Measurements from ENCODE around the gene VKORC1.

The VKORC1 gene

GRCh38 chr16:31063843-31064611 lies 30.6 kb downstream of the VKORC1 start:
- peaks cover 31% of the 10 kb centered on the region for H3K4me1 ChIP-seq (ENCODE audit: control insufficient read depth, insufficient read depth, low read length)
- peaks cover 43% of the 10 kb centered on the region for H3K36me3 ChIP-seq (ENCODE audit: insufficient read depth, low read length)

GRCh38 chr16:31063495-31063842 lies 31.1 kb downstream of the VKORC1 start:
- H3K4me3 ChIP-seq (ENCODE audit: low read length), result peak overlapping the region; percentile 56
- H3K9ac ChIP-seq (ENCODE audit: low read depth, low read length), result peak overlapping the region; percentile 84
- H3K4me1 ChIP-seq (ENCODE audit: control insufficient read depth, insufficient read depth, low read length), result peaks cover 31% of the 10 kb centered on the region

More at GRCh38 chr16:31063843-31064611, 30.6 kb downstream of the VKORC1 start:
- H3K27me3 ChIP-seq (ENCODE audit: control insufficient read depth, insufficient read depth, low read length), result no peaks in the 10 kb centered on the region
- H3K9ac ChIP-seq (ENCODE audit: low read depth, low read length), result peak overlapping the region; percentile 84
- H3K4me2 ChIP-seq (ENCODE audit: low read length), result peak overlapping the region; percentile 75
- H3K9me3 ChIP-seq (replicated peaks; ENCODE audit: low read length), result no peaks in the 10 kb centered on the region
- peak overlapping the region; percentile 56 for H3K4me3 ChIP-seq (ENCODE audit: low read length)

GRCh38 chr16:31061813-31062440 lies 32.7 kb downstream of the VKORC1 start:
- Histone ChIP-seq H3K4me2 (ENCODE audit: low read length) (no peak overlapping the region), H3K4me1 (ENCODE audit: control insufficient read depth, insufficient read depth, low read length) (peaks cover 31% of the 10 kb centered on the region), H3K36me3 (ENCODE audit: insufficient read depth, low read length) (peaks cover 49% of the 10 kb centered on the region), H3K9ac (ENCODE audit: low read depth, low read length) (no peak overlapping the region), H3K9me3 (replicated peaks; ENCODE audit: low read length) (no peaks in the 10 kb centered on the region), H3K27me3 (ENCODE audit: control insufficient read depth, insufficient read depth, low read length) (no peaks in the 10 kb centered on the region), H3K4me3 (ENCODE audit: low read length) (no peak overlapping the region)

More at GRCh38 chr16:31063495-31063842, 31.1 kb downstream of the VKORC1 start:
- Histone ChIP-seq H3K9me3 (replicated peaks; ENCODE audit: low read length) (no peaks in the 10 kb centered on the region), H3K36me3 (ENCODE audit: insufficient read depth, low read length) (peaks cover 43% of the 10 kb centered on the region), H3K27me3 (ENCODE audit: control insufficient read depth, insufficient read depth, low read length) (no peaks in the 10 kb centered on the region), H3K4me2 (ENCODE audit: low read length) (peak overlapping the region; percentile 75)

- H3K4me3 ChIP-seq (ENCODE audit: low read length), result no peak overlapping the region
- H3K9ac ChIP-seq (ENCODE audit: low read depth, low read length), result no peak overlapping the region
- peaks cover 49% of the 10 kb centered on the region for H3K36me3 ChIP-seq (ENCODE audit: insufficient read depth, low read length)
- no peaks in the 10 kb centered on the region for H3K9me3 ChIP-seq (replicated peaks; ENCODE audit: low read length)
- H3K27me3 ChIP-seq (ENCODE audit: control insufficient read depth, insufficient read depth, low read length), result no peaks in the 10 kb centered on the region
- no peak overlapping the region for H3K4me2 ChIP-seq (ENCODE audit: low read length)
- H3K4me1 ChIP-seq (ENCODE audit: control insufficient read depth, insufficient read depth, low read length), result peaks cover 29% of the 10 kb centered on the region
Measured at GRCh38 chr16:31061126-31061812, 33.3 kb downstream of the VKORC1 start.

- H3K4me3 ChIP-seq (ENCODE audit: low read length), result no peak overlapping the region
- no peak overlapping the region for H3K9ac ChIP-seq (ENCODE audit: low read depth, low read length)
Measured at GRCh38 chr16:31055613-31056012, 39.0 kb downstream of the VKORC1 start.

GRCh38 chr16:31052114-31052513 lies 42.5 kb downstream of the VKORC1 start:
- peak overlapping the region; percentile 30 for H3K9ac ChIP-seq (ENCODE audit: low read depth, low read length)

More at GRCh38 chr16:31055613-31056012, 39.0 kb downstream of the VKORC1 start:
- H3K4me1 ChIP-seq (ENCODE audit: control insufficient read depth, insufficient read depth, low read length), result peaks cover 20% of the 10 kb centered on the region
- no peaks in the 10 kb centered on the region for H3K27me3 ChIP-seq (ENCODE audit: control insufficient read depth, insufficient read depth, low read length)
- no peaks in the 10 kb centered on the region for H3K9me3 ChIP-seq (replicated peaks; ENCODE audit: low read length)
- peaks cover 18% of the 10 kb centered on the region for H3K36me3 ChIP-seq (ENCODE audit: insufficient read depth, low read length)
- no peak overlapping the region for H3K4me2 ChIP-seq (ENCODE audit: low read length)

GRCh38 chr16:31050280-31051030 lies 44.1 kb downstream of the VKORC1 start:
- no peak overlapping the region for H3K4me2 ChIP-seq (ENCODE audit: low read length)
- no peaks in the 10 kb centered on the region for H3K27me3 ChIP-seq (ENCODE audit: control insufficient read depth, insufficient read depth, low read length)
- no peak overlapping the region for H3K4me3 ChIP-seq (ENCODE audit: low read length)
- H3K9ac ChIP-seq (ENCODE audit: low read depth, low read length), result no peak overlapping the region
- H3K36me3 ChIP-seq (ENCODE audit: insufficient read depth, low read length), result no peaks in the 10 kb centered on the region
- peaks cover 25% of the 10 kb centered on the region for H3K4me1 ChIP-seq (ENCODE audit: control insufficient read depth, insufficient read depth, low read length)
- no peaks in the 10 kb centered on the region for H3K9me3 ChIP-seq (replicated peaks; ENCODE audit: low read length)

More at GRCh38 chr16:31052114-31052513, 42.5 kb downstream of the VKORC1 start:
- H3K36me3 ChIP-seq (ENCODE audit: insufficient read depth, low read length), result no peaks in the 10 kb centered on the region
- peaks cover 25% of the 10 kb centered on the region for H3K4me1 ChIP-seq (ENCODE audit: control insufficient read depth, insufficient read depth, low read length)
- no peaks in the 10 kb centered on the region for H3K27me3 ChIP-seq (ENCODE audit: control insufficient read depth, insufficient read depth, low read length)
- H3K4me2 ChIP-seq (ENCODE audit: low read length), result peak overlapping the region; percentile 31
- H3K9me3 ChIP-seq (replicated peaks; ENCODE audit: low read length), result no peaks in the 10 kb centered on the region
- H3K4me3 ChIP-seq (ENCODE audit: low read length), result no peak overlapping the region

GRCh38 chr16:31043898-31044481 lies 50.6 kb downstream of the VKORC1 start:
- no peaks in the 10 kb centered on the region for H3K4me1 ChIP-seq (ENCODE audit: control insufficient read depth, insufficient read depth, low read length)
- no peak overlapping the region for H3K4me3 ChIP-seq (ENCODE audit: low read length)
- H3K27me3 ChIP-seq (ENCODE audit: control insufficient read depth, insufficient read depth, low read length), result no peaks in the 10 kb centered on the region

GRCh38 chr16:31043352-31043751 lies 51.2 kb downstream of the VKORC1 start:
- H3K36me3 ChIP-seq (ENCODE audit: insufficient read depth, low read length), result peaks cover 43% of the 10 kb centered on the region
- no peaks in the 10 kb centered on the region for H3K27me3 ChIP-seq (ENCODE audit: control insufficient read depth, insufficient read depth, low read length)
- H3K4me1 ChIP-seq (ENCODE audit: control insufficient read depth, insufficient read depth, low read length), result no peaks in the 10 kb centered on the region
- H3K9me3 ChIP-seq (replicated peaks; ENCODE audit: low read length), result no peaks in the 10 kb centered on the region
- H3K9ac ChIP-seq (ENCODE audit: low read depth, low read length), result no peak overlapping the region
- H3K4me3 ChIP-seq (ENCODE audit: low read length), result no peak overlapping the region
- H3K4me2 ChIP-seq (ENCODE audit: low read length), result no peak overlapping the region

More at GRCh38 chr16:31043898-31044481, 50.6 kb downstream of the VKORC1 start:
- H3K4me2 ChIP-seq (ENCODE audit: low read length), result no peak overlapping the region
- H3K36me3 ChIP-seq (ENCODE audit: insufficient read depth, low read length), result peaks cover 37% of the 10 kb centered on the region
- H3K9ac ChIP-seq (ENCODE audit: low read depth, low read length), result no peak overlapping the region
- H3K9me3 ChIP-seq (replicated peaks; ENCODE audit: low read length), result no peaks in the 10 kb centered on the region

- Histone ChIP-seq H3K9me3 (replicated peaks; ENCODE audit: low read length) (no peaks in the 10 kb centered on the region), H3K36me3 (ENCODE audit: insufficient read depth, low read length) (peaks cover 48% of the 10 kb centered on the region), H3K4me2 (ENCODE audit: low read length) (no peak overlapping the region), H3K9ac (ENCODE audit: low read depth, low read length) (no peak overlapping the region), H3K4me3 (ENCODE audit: low read length) (no peak overlapping the region), H3K27me3 (ENCODE audit: control insufficient read depth, insufficient read depth, low read length) (no peaks in the 10 kb centered on the region), H3K4me1 (ENCODE audit: control insufficient read depth, insufficient read depth, low read length) (no peaks in the 10 kb centered on the region)
Measured at GRCh38 chr16:31042866-31043265, 51.7 kb downstream of the VKORC1 start.
